Measurements from ENCODE around the gene ABRAXAS1.
"Not testable (repeated sequence)": the region's sequence is repeated elsewhere in the genome, so short reads cannot be mapped to it uniquely, and the experiment has no call there.

The ABRAXAS1 gene

DNA sequence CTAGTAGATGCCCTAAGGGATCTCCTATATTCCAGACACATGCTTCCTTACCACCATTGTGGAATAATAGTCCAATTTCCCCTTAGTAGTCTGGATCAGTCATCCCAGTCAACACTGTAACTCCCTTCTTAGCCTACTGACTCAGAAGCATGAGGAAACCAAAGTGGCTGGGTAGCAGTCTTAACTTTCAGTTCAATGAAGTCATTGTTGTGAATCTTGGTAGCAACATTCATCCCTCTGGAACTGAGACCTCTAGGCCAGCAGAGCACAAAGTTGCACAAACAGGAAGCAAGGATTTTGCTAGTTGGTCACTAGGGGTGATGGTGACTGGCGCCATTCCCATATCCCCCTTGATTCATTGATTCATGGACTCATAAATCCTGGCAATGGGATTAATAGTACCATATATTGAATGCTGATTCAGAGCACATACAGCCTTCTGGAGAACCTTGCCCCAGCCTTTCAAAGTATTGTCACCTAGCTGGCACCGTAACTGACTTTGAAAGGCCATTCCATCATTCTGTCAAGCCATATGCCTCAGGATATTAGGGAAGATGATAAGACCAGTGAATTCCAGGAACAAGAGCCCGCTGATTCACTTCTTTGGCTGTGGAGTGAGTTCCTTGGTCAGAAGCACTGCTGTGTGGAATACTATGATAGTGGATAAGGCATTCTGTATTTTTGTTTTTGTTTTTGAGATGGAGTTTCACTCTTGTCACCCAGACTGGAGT, 31.3 kb upstream of the ABRAXAS1 start:
- H3K27ac ChIP-seq (replicated peaks): no peak overlapping the region
- no peak for DNase-seq (ENCODE audit: low read depth in 1 of 2, low spot score in 1 of 2)
- no peak for TF ChIP-seq SPI1 (IDR thresholded peaks at IDR 0.05; ENCODE audit: borderline replicate concordance, low read depth)
- TF ChIP-seq, protein P1, sequence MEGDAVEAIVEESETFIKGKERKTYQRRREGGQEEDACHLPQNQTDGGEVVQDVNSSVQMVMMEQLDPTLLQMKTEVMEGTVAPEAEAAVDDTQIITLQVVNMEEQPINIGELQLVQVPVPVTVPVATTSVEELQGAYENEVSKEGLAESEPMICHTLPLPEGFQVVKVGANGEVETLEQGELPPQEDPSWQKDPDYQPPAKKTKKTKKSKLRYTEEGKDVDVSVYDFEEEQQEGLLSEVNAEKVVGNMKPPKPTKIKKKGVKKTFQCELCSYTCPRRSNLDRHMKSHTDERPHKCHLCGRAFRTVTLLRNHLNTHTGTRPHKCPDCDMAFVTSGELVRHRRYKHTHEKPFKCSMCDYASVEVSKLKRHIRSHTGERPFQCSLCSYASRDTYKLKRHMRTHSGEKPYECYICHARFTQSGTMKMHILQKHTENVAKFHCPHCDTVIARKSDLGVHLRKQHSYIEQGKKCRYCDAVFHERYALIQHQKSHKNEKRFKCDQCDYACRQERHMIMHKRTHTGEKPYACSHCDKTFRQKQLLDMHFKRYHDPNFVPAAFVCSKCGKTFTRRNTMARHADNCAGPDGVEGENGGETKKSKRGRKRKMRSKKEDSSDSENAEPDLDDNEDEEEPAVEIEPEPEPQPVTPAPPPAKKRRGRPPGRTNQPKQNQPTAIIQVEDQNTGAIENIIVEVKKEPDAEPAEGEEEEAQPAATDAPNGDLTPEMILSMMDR (IDR thresholded peaks at IDR 0.05; ENCODE audit: insufficient read depth, low read length): no peak
- no peak for TF ChIP-seq GABPA (IDR thresholded peaks at IDR 0.05; ENCODE audit: low read depth)
- TF ChIP-seq, protein P2, sequence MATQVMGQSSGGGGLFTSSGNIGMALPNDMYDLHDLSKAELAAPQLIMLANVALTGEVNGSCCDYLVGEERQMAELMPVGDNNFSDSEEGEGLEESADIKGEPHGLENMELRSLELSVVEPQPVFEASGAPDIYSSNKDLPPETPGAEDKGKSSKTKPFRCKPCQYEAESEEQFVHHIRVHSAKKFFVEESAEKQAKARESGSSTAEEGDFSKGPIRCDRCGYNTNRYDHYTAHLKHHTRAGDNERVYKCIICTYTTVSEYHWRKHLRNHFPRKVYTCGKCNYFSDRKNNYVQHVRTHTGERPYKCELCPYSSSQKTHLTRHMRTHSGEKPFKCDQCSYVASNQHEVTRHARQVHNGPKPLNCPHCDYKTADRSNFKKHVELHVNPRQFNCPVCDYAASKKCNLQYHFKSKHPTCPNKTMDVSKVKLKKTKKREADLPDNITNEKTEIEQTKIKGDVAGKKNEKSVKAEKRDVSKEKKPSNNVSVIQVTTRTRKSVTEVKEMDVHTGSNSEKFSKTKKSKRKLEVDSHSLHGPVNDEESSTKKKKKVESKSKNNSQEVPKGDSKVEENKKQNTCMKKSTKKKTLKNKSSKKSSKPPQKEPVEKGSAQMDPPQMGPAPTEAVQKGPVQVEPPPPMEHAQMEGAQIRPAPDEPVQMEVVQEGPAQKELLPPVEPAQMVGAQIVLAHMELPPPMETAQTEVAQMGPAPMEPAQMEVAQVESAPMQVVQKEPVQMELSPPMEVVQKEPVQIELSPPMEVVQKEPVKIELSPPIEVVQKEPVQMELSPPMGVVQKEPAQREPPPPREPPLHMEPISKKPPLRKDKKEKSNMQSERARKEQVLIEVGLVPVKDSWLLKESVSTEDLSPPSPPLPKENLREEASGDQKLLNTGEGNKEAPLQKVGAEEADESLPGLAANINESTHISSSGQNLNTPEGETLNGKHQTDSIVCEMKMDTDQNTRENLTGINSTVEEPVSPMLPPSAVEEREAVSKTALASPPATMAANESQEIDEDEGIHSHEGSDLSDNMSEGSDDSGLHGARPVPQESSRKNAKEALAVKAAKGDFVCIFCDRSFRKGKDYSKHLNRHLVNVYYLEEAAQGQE (IDR thresholded peaks at IDR 0.05; ENCODE audit: insufficient replicate concordance, low read depth): no peak
- TF ChIP-seq POLR2AphosphoS5 (IDR thresholded peaks at IDR 0.05; ENCODE audit: low read depth): no peak
- H3K4me3 ChIP-seq (replicated peaks; ENCODE audit: insufficient read depth, low read length): no peak overlapping the region
- H3K27me3 ChIP-seq (ENCODE audit: insufficient read depth, poor library complexity, severe bottlenecking): no peaks in the 10 kb centered on the region

GRCh38 chr4:83510442-83510841, 25.5 kb upstream of the ABRAXAS1 start:
- TF ChIP-seq, protein P2 (IDR thresholded peaks at IDR 0.05; ENCODE audit: insufficient replicate concordance, low read depth): no peak
- TF ChIP-seq SPI1 (IDR thresholded peaks at IDR 0.05; ENCODE audit: borderline replicate concordance, low read depth): no peak
- no peak for DNase-seq (ENCODE audit: low read depth in 1 of 2, low spot score in 1 of 2)
- no peak overlapping the region for H3K27ac ChIP-seq (replicated peaks)
- no peaks in the 10 kb centered on the region for H3K27me3 ChIP-seq (ENCODE audit: insufficient read depth, poor library complexity, severe bottlenecking)
- no peak overlapping the region for H3K4me3 ChIP-seq (replicated peaks; ENCODE audit: insufficient read depth, low read length)

DNA sequence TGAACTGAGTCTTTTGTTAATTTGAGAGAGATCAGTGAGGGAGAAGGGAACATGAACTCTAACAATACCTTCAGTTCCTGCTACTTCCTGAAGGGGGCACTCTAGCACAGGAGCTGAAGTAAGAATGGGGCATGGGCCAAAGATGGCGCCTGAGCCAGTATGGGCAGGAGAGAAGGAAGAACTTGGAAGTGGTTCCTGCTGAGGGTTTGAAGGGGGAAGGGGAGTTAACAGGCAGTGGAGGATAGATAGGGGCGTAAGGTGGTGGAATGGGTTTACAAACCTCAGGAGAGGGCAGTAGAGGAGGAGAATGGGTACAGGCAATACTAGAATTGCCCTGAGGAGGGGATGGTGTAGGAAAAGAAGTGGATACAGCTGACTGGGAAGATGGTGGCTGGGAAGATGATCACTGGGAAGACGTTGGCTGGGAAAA, 24.3 kb upstream of the ABRAXAS1 start:
- DNase-seq (ENCODE audit: low read depth in 1 of 2, low spot score in 1 of 2): peak; percentile 58 to 78
- H3K27me3 ChIP-seq (ENCODE audit: insufficient read depth, poor library complexity, severe bottlenecking); H3K4me3 ChIP-seq (replicated peaks; ENCODE audit: insufficient read depth, low read length); H3K27ac ChIP-seq (replicated peaks): not testable (repeated sequence)

- Histone ChIP-seq H3K27me3 (ENCODE audit: insufficient read depth, poor library complexity, severe bottlenecking) (no peaks in the 10 kb centered on the region), H3K27ac (replicated peaks) (no peak overlapping the region), H3K4me3 (replicated peaks; ENCODE audit: insufficient read depth, low read length) (no peak overlapping the region)
- DNase-seq (ENCODE audit: low read depth in 1 of 2, low spot score in 1 of 2): peak in 1 of 2 experiments; percentile 26
- TF ChIP-seq, protein P2 (IDR thresholded peaks at IDR 0.05; ENCODE audit: insufficient replicate concordance, low read depth): no peak
- TF ChIP-seq, protein P1 (IDR thresholded peaks at IDR 0.05; ENCODE audit: insufficient read depth, low read length): no peak
- TF ChIP-seq GABPA (IDR thresholded peaks at IDR 0.05; ENCODE audit: low read depth) (no peak), SPI1 (IDR thresholded peaks at IDR 0.05; ENCODE audit: borderline replicate concordance, low read depth) (0 out of 2 replicates have a peak, but pooled peaks have one; percentile 23)
These were observed 20.1 kb upstream of the ABRAXAS1 start for GRCh38 chr4:83504996-83505395.
